GM12892 (cell line): ENCODE data around the gene CORT.

Experiments used
- POLR2A ChIP-seq: IDR thresholded peaks from 2 replicates; pipeline ENCODE4 v1.6.1; 2011; ENCODE audit warnings: low read depth, low read length, control low read depth
- POLR2AphosphoS5 ChIP-seq: IDR thresholded peaks from 2 replicates; pipeline ENCODE4 v1.6.1; 2011; ENCODE audit warnings: low read depth, low read length, control low read depth
- TAF1 ChIP-seq: IDR thresholded peaks from 2 replicates; pipeline ENCODE4 v1.6.1; 2011; ENCODE audit warnings: low read depth, mild to moderate bottlenecking, control low read depth, low read length, borderline replicate concordance

- no peak for TF ChIP-seq POLR2AphosphoS5
- TF ChIP-seq POLR2A, result no peak
- no peak for TF ChIP-seq TAF1
These were observed 47.3 kb downstream of the CORT start for GRCh38 chr1:10497109-10497508.
